NCI-H446 treated with DMSO at 0.1 percent for 48 hours (cell line): ENCODE results near the gene RTF2.
"Not testable (repeated sequence)": the region's sequence is repeated elsewhere in the genome, so short reads cannot be mapped to it uniquely, and the experiment has no call there.

Experiments used
- DNase-seq: peaks from one replicate; lab custom pipeline; 2025; lab: John Stamatoyannopoulos, UW

The RTF2 gene

GRCh38 chr20:56551571-56551970 is 83.1 kb downstream of the RTF2 start:
- DNase-seq, result no peak

- no peak for DNase-seq
Observed at GRCh38 chr20:56552911-56553629, 84.6 kb downstream of the RTF2 start.

- peak; percentile 97 for DNase-seq
Observed at GRCh38 chr20:56554869-56555268, 86.4 kb downstream of the RTF2 start.

- DNase-seq, result no peak
Observed at GRCh38 chr20:56558968-56559367, 90.5 kb downstream of the RTF2 start.

- not testable (repeated sequence) for DNase-seq
Observed at GRCh38 chr20:56564526-56564925, 96.1 kb downstream of the RTF2 start.

GRCh38 chr20:56565511-56565910 is 97.1 kb downstream of the RTF2 start:
- DNase-seq, result no peak

- DNase-seq, result no peak
Observed at GRCh38 chr20:56566621-56567020, 98.2 kb downstream of the RTF2 start.
